ENCODE measurements around the gene AFP.

GRCh38 chr4:73438048-73438447, 2.0 kb downstream of the AFP start:
- no peak for TF ChIP-seq CTCF (IDR thresholded peaks at IDR 0.05; ENCODE audit: low read depth, low read length)
- no peak for TF ChIP-seq MAX (IDR thresholded peaks at IDR 0.05; ENCODE audit: low read depth, low read length)

All from NB4 (cell line).